ENCODE measurements around the gene OR56A4. TPM values are rescaled to one million over a fixed set of nuclear protein-coding genes. Genes with fewer than 3 reads are reported as not detected.

OR56A4 gene
- total and polyA plus RNA-seq, 2 of the 13 experiments (the other 11 are each of a cell fraction or from before 2014, with no cell fraction given), result not detected

GRCh38 chr11:6012035-6012668 lies 5.4 kb upstream of the OR56A4 start:
- Histone ChIP-seq H3K4me3 (replicated peaks in 1 of 3; ENCODE audit: insufficient read depth in 1 of 3, low read depth in 2 of 3, low read length in 3 of 3) (no peak overlapping the region), H3K79me2 (ENCODE audit: insufficient read depth, low read length) (no peaks in the 10 kb centered on the region), H3K27me3 (ENCODE audit: control insufficient read depth in 1 of 2, insufficient read depth in 2 of 2, low read length in 2 of 2) (no peaks in the 10 kb centered on the region), H2AFZ (ENCODE audit: low read length) (no peak overlapping the region), H3K9me3 (ENCODE audit: low read length) (no peaks in the 10 kb centered on the region), H4K20me1 (ENCODE audit: insufficient read depth, low read length) (no peaks in the 10 kb centered on the region), H3K4me1 (ENCODE audit: insufficient read depth, low read length) (no peaks in the 10 kb centered on the region), H3K36me3 (replicated peaks in 1 of 2; ENCODE audit: control insufficient read depth in 1 of 2, insufficient read depth in 2 of 2, low read length in 2 of 2) (no peaks in the 10 kb centered on the region), H3K9ac (ENCODE audit: insufficient read depth, low read depth, low read length) (no peak overlapping the region), H3K4me2 (ENCODE audit: low read depth, low read length) (no peak overlapping the region), H3K27ac (ENCODE audit: extremely low read length, insufficient read depth, low read length) (no peak overlapping the region)
- FAIRE-seq (no peak), ATAC-seq (no peak), DNase-seq (ENCODE audit: low spot score) (no peak)
- CTCF ChIA-PET (ENCODE audit: low intra/inter-chr PET ratio, low total read pairs), result no interaction called here
- in situ Hi-C loops (cut with HindIII; ENCODE audit: extremely low pct_ligation_motif_present, low pct_unique_long_range_greater_than_20kb), result no loop called here
- TF ChIP-seq PAX8 (CRISPR knock-in tag; IDR thresholded peaks at IDR 0.05; ENCODE audit: borderline replicate concordance) (no peak), ZNF737 (CRISPR knock-in tag; IDR thresholded peaks at IDR 0.05; ENCODE audit: borderline replicate concordance) (no peak), MTF1 (CRISPR knock-in tag; IDR thresholded peaks at IDR 0.05) (no peak)
- intact Hi-C loops (cut with micrococcal nuclease; ENCODE audit: unreplicated experiment), result no loop called here
- POLR2A ChIA-PET, result no interaction called here
- BruUV-seq (replicated peaks), result no TSS peak
- 7% methylated on average over 3 of the region's 4 CpGs for WGBS (ENCODE audit: low lambda C conversion rate)

- no peak overlapping the region for H3K9ac ChIP-seq (ENCODE audit: insufficient read depth, low read depth, low read length)
- H2AFZ ChIP-seq (ENCODE audit: low read length), result no peak overlapping the region
- no peaks in the 10 kb centered on the region for H3K4me1 ChIP-seq (ENCODE audit: insufficient read depth, low read length)
- no peak for ATAC-seq
- no peak for TF ChIP-seq TEAD2 (CRISPR knock-in tag; IDR thresholded peaks at IDR 0.05)
- TF ChIP-seq ZNF878 (CRISPR knock-in tag; IDR thresholded peaks at IDR 0.05), result no peak
- no peak for TF ChIP-seq ZNF75D (CRISPR knock-in tag; IDR thresholded peaks at IDR 0.05; ENCODE audit: borderline replicate concordance)
- no peak for TF ChIP-seq CHD2 (IDR thresholded peaks at IDR 0.05; ENCODE audit: low read depth, low read length)
- no peak for TF ChIP-seq IKZF1 (IDR thresholded peaks at IDR 0.05)
- no peak for TF ChIP-seq TBX3 (IDR thresholded peaks at IDR 0.05; ENCODE audit: borderline replicate concordance)
- BruUV-seq (replicated peaks), result no TSS peak
- DNase-seq (ENCODE audit: low spot score), result no peak
- CTCF ChIA-PET (ENCODE audit: low intra/inter-chr PET ratio, low total read pairs), result no interaction called here
- FAIRE-seq, result no peak
- POLR2A ChIA-PET, result no interaction called here
- H3K4me2 ChIP-seq (ENCODE audit: low read depth, low read length), result no peak overlapping the region
- peaks cover 0 to 2% of the 10 kb centered on the region in 2 experiments; a peak in 1 of 5 replicates for H3K27me3 ChIP-seq (ENCODE audit: control insufficient read depth in 1 of 2, insufficient read depth in 2 of 2, low read length in 2 of 2)
- H4K20me1 ChIP-seq (ENCODE audit: insufficient read depth, low read length), result no peaks in the 10 kb centered on the region
- no peaks in the 10 kb centered on the region for H3K36me3 ChIP-seq (replicated peaks in 1 of 2; ENCODE audit: control insufficient read depth in 1 of 2, insufficient read depth in 2 of 2, low read length in 2 of 2)
- intact Hi-C loops (cut with micrococcal nuclease; ENCODE audit: unreplicated experiment), result no loop called here
- H3K4me3 ChIP-seq (replicated peaks in 1 of 3; ENCODE audit: insufficient read depth in 1 of 3, low read depth in 2 of 3, low read length in 3 of 3), result no peak overlapping the region
- no peaks in the 10 kb centered on the region for H3K79me2 ChIP-seq (ENCODE audit: insufficient read depth, low read length)
- H3K27ac ChIP-seq (ENCODE audit: extremely low read length, insufficient read depth, low read length), result no peak overlapping the region
- H3K9me3 ChIP-seq (ENCODE audit: low read length), result no peaks in the 10 kb centered on the region
- in situ Hi-C loops (cut with HindIII; ENCODE audit: extremely low pct_ligation_motif_present, low pct_unique_long_range_greater_than_20kb), result no loop called here
Observed at GRCh38 chr11:6006395-6006794, 351 bp downstream of the OR56A4 start.
